GM12891 (cell line): Measurements from ENCODE around the gene PARP11.

Experiments used
- DNase-seq: peaks from one replicate; pipeline ENCODE4 v3.0.0; 2011; ENCODE audit warnings: low spot score; ENCODE audit not compliant: insufficient read length
- FAIRE-seq: peaks from 2 replicates; lab custom pipeline; 2011; peaks lifted over from hg19 to GRCh38; lab: Jason Lieb, UNC
- PAX5 ChIP-seq: IDR thresholded peaks from 2 replicates; pipeline ENCODE4 v1.6.1; 2011; ENCODE audit warnings: low read length, moderate library complexity, mild to moderate bottlenecking; ENCODE audit not compliant: insufficient read depth, severe bottlenecking
- POLR2A ChIP-seq: IDR thresholded peaks from 2 replicates; pipeline ENCODE4 v1.6.1; 2011; ENCODE audit warnings: low read depth, low read length, control low read depth
- POLR2AphosphoS5 ChIP-seq: IDR thresholded peaks from 2 replicates; pipeline ENCODE4 v1.6.1; 2011; ENCODE audit warnings: low read depth, low read length, control low read depth
- POU2F2 ChIP-seq: IDR thresholded peaks from 2 replicates; pipeline ENCODE4 v1.6.1; 2011; ENCODE audit warnings: low read depth, mild to moderate bottlenecking, control low read depth, low read length, moderate library complexity
- SPI1 ChIP-seq: IDR thresholded peaks from 2 replicates; pipeline ENCODE4 v1.6.1; 2011; ENCODE audit warnings: low read depth, low read length, control low read depth
- TAF1 ChIP-seq: IDR thresholded peaks from 2 replicates; pipeline ENCODE4 v1.6.1; 2011; ENCODE audit warnings: low read depth, low read length, control low read depth

Gene PARP11

GRCh38 chr12:3902921-3903320, 29.7 kb upstream of the PARP11 start:
- DNase-seq, result no peak
- no peak for TF ChIP-seq POLR2AphosphoS5
- TF ChIP-seq SPI1, result no peak
- no peak for TF ChIP-seq POU2F2
- no peak for TF ChIP-seq PAX5
- no peak for TF ChIP-seq TAF1
- no peak for TF ChIP-seq POLR2A
- no peak for FAIRE-seq

GRCh38 chr12:3901116-3901515, 27.9 kb upstream of the PARP11 start:
- FAIRE-seq, result no peak
- TF ChIP-seq POU2F2 (no peak), POLR2A (no peak), PAX5 (no peak), TAF1 (no peak), SPI1 (no peak), POLR2AphosphoS5 (no peak)
- no peak for DNase-seq

- FAIRE-seq, result no peak
- TF ChIP-seq SPI1, result no peak
- TF ChIP-seq POLR2AphosphoS5, result no peak
- no peak for TF ChIP-seq POLR2A
- no peak for TF ChIP-seq TAF1
- TF ChIP-seq PAX5, result no peak
- no peak for TF ChIP-seq POU2F2
- DNase-seq, result no peak
These were observed 25.6 kb upstream of the PARP11 start for GRCh38 chr12:3898756-3899155.

- TF ChIP-seq POLR2A (no peak), POLR2AphosphoS5 (no peak), SPI1 (no peak), PAX5 (no peak)
- DNase-seq (no peak), FAIRE-seq (no peak)
These were observed 24.3 kb upstream of the PARP11 start for GRCh38 chr12:3897371-3897971.

- no peak for DNase-seq
- no peak for FAIRE-seq
- no peak for TF ChIP-seq POLR2AphosphoS5
- TF ChIP-seq POU2F2, result no peak
- no peak for TF ChIP-seq TAF1
- TF ChIP-seq PAX5, result no peak
- no peak for TF ChIP-seq POLR2A
- no peak for TF ChIP-seq SPI1
These were observed 23.7 kb upstream of the PARP11 start for GRCh38 chr12:3896801-3897351.

- DNase-seq (no peak), FAIRE-seq (no peak)
- TF ChIP-seq SPI1 (no peak), PAX5 (no peak), POLR2AphosphoS5 (no peak), POLR2A (no peak), TAF1 (no peak), POU2F2 (no peak)
These were observed 23.2 kb upstream of the PARP11 start for GRCh38 chr12:3896356-3896755.

GRCh38 chr12:3892631-3893030, 19.4 kb upstream of the PARP11 start:
- TF ChIP-seq POLR2A (no peak), SPI1 (no peak), POU2F2 (no peak), POLR2AphosphoS5 (no peak), TAF1 (no peak), PAX5 (no peak)
- FAIRE-seq (no peak), DNase-seq (no peak)

GRCh38 chr12:3891201-3891600, 18.0 kb upstream of the PARP11 start:
- DNase-seq (no peak), FAIRE-seq (no peak)
- TF ChIP-seq POU2F2, result no peak
- no peak for TF ChIP-seq PAX5
- no peak for TF ChIP-seq SPI1
- no peak for TF ChIP-seq POLR2AphosphoS5
- TF ChIP-seq POLR2A, result no peak
- TF ChIP-seq TAF1, result no peak

- TF ChIP-seq POLR2AphosphoS5, result no peak
- TF ChIP-seq SPI1, result no peak
- no peak for TF ChIP-seq TAF1
- no peak for TF ChIP-seq POU2F2
- no peak for TF ChIP-seq PAX5
- TF ChIP-seq POLR2A, result no peak
- DNase-seq, result no peak
- FAIRE-seq, result no peak
These were observed 15.5 kb upstream of the PARP11 start for GRCh38 chr12:3888659-3889058.

GRCh38 chr12:3885277-3886094, 12.3 kb upstream of the PARP11 start:
- DNase-seq, result no peak
- FAIRE-seq, result peak; percentile 84
- no peak for TF ChIP-seq PAX5
- TF ChIP-seq SPI1, result no peak
- TF ChIP-seq POLR2AphosphoS5, result no peak
- no peak for TF ChIP-seq POLR2A
- TF ChIP-seq POU2F2, result no peak
- TF ChIP-seq TAF1, result no peak
